UCSD-AML1 (cell line): ENCODE results near the gene SERTAD3.
A peak's percentile ranks its signal among the peaks of the same experiment; 100 is the strongest.
"Not testable (repeated sequence)": the region's sequence is repeated elsewhere in the genome, so short reads cannot be mapped to it uniquely, and the experiment has no call there.

Experiments
- DNase-seq: peaks from one replicate; lab custom pipeline; 2025; ENCODE audit not compliant: unreplicated experiment; lab: John Stamatoyannopoulos, UW

The SERTAD3 gene

GRCh38 chr19:40458597-40458974, 14.5 kb upstream of the SERTAD3 start:
- no peak for DNase-seq

DNA sequence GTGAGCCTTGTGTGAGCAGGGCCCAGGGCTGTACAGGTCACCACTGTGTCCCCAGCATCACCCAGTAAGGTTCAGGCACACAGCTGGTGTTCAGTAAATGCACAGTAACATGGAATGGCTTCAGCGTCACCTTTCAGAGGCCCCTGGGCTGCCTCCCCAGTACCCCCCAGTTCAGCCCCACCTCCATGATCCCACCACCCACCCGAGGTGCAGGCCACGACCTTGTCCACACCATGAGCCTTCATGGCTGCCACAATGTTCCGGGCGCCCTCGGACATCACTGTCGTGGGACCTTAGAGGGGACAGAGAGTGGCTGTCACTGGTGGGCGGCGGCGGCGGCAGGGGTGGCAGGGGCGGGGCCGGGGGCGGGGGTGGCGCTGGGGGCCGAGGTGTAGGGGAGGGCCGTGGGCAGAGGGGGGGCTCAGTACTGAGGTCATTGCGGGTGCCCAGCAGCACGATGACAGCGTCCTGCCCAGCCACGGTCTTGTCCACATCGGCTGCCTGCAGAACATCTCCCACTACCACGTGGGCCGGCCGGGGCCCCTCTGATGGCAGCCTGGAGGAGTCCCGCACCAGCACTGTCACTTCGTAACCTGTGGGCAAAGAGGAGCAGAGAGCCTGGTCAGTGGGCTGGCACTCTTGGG, 13.9 kb upstream of the SERTAD3 start:
- DNase-seq: no peak

- DNase-seq: no peak
These were observed 12.9 kb upstream of the SERTAD3 start for GRCh38 chr19:40457048-40457447.

DNA sequence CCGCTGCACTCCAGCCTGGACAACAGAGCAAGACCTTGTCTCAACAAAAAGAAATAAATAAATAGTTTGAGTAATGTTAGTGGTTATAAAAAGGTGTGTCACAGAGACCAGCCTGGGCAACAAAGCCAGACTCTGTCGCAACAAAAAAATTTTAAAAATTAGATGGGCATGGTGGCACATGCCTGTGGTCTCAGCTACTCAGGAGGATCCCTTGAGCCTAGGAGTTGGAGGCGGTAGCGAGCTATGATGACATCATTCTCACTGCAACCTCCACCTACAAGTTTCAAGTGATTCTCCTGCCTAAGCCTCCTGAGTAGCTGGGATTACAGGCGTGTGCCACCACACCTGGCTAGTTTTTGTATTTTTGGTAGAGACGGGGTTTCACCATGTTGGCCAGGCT, 9.8 kb upstream of the SERTAD3 start:
- not testable (repeated sequence) for DNase-seq

GRCh38 chr19:40453151-40453735, 9.1 kb upstream of the SERTAD3 start:
- no peak for DNase-seq

- no peak for DNase-seq
These were observed 7.9 kb upstream of the SERTAD3 start for GRCh38 chr19:40452016-40452415.

DNA sequence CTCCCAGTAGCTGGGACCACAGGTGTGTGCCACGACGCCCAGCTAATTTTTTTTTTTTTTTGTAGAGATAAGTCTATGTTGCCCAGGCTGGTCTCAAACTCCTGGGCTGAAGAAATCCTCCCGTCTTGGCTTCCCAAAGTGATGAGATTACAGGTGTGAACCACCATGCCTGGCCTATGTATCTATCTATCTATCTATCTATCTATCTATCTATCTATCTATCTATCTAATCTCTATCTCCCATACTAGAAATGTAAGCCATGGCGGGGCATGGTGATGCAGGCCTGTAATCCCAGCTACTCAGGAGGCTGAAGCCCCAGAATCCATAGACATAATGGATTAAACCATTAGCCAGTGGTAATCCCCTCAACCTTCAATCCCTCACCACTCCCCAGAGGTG, 6.5 kb upstream of the SERTAD3 start:
- DNase-seq: no peak

DNA sequence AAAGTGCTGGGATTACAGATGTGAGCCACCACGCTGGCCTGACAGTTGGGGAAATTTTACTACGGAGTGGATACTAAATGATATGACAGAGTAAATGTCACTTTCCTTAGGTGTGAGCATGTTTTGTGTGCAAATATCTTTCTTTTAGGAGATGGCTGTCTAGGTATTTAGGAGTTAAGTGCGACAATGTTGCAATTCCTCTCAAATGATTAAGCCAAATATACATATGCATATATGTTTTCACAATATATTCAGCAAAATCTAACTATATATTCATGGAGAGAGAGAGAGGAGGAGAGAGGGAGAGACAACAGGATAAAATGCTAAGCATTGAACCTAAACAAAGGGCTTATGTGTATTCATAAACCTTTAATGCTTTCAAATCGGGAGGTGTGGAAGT, 5.4 kb upstream of the SERTAD3 start:
- no peak for DNase-seq

GRCh38 chr19:40446263-40446784, 2.2 kb upstream of the SERTAD3 start:
- no peak for DNase-seq

- no peak for DNase-seq
These were observed 1.7 kb upstream of the SERTAD3 start for GRCh38 chr19:40445780-40446262.

GRCh38 chr19:40444825-40445312, 734 bp upstream of the SERTAD3 start:
- no peak for DNase-seq

GRCh38 chr19:40443131-40443999, 770 bp downstream of the SERTAD3 start:
- peak; percentile 100 for DNase-seq

DNA sequence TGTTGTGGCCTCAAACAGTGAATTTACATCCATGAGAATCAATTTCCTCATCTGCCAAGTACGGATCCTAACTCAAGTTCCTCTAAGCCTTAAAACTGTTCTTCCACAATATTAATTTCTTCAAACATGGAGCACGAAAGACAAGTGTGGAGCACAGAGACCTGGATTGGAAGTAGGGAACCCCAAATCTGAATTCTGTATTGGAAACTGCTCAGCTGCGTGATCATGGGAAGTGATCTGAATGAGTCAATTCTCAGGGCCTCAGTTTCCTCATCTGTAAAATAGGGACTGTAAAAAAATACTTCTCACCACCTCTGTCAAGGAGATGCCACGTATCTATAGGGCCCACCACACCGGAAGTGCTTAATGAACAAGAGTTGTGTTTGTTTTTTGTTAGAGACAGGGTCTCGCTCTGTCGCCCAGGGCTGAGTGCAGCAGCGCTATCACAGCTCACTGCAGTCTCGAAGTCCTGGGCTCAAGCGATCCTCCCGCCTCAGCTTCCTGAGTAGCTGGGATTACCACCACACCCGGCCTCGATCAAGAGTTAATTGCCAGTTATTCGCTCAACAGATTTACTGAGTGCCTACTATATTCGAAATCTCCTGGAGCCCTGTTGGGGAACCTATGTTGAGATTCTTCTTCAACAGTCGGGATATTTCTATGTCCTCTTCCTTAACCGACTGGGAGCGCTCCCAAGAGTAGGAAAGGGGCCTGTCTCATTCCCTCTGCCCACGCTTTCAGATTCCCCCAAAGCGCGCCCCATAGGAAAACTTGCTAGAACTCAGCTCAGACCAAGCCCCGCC, 1.6 kb downstream of the SERTAD3 start:
- no peak for DNase-seq

DNA sequence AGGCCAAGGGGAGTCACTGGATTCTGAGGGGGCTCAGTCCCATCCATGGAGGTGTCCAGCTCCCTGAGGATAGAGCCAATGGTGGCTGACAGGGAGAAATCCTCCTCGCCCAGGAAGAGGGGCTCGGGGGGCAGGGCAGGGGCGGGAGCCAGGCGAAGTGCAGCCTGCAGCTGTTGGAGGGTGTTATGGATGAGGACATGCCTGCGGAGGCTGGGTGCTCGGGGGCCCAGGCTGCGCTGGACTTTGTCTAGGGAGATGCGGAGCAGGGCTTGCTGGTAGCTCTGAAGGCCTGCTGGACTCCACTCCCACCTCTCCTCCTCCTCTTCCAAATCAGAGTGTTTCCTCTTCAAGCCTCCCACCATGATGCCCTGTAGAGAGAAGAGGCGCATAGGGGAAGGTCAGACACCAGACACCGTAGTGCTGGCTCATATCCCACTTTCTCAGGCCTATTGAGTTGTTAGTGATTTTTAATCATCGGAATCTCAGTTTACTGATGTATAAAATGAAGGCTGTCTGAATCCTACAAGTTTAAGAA, 2.3 kb downstream of the SERTAD3 start:
- no peak for DNase-seq

DNA sequence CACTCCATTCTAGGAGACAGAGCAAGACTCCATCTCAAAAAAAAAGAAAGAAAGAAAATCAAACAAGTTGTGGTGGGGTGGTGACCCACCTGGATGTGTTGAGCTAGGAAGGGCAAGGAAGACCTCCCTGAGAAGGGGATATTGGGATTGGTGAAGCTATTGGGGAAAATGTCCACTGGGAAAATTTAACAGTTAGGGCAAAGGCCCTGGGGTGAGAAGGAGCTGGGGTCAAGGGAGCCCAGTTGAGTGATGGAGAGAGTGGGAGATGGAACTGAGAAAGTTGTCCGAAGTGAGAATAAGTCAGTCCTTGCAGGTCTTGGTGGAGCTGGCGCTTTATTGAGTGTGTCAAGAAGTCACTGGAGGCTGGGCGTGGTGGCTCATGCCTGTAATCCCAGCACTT, 5.9 kb downstream of the SERTAD3 start:
- no peak for DNase-seq

GRCh38 chr19:40433391-40434216, 10.5 kb downstream of the SERTAD3 start:
- DNase-seq: peak; percentile 87

GRCh38 chr19:40432760-40433159, 11.4 kb downstream of the SERTAD3 start:
- DNase-seq: not testable (repeated sequence)

- DNase-seq: no peak
These were observed 12.4 kb downstream of the SERTAD3 start for GRCh38 chr19:40431698-40432097.

DNA sequence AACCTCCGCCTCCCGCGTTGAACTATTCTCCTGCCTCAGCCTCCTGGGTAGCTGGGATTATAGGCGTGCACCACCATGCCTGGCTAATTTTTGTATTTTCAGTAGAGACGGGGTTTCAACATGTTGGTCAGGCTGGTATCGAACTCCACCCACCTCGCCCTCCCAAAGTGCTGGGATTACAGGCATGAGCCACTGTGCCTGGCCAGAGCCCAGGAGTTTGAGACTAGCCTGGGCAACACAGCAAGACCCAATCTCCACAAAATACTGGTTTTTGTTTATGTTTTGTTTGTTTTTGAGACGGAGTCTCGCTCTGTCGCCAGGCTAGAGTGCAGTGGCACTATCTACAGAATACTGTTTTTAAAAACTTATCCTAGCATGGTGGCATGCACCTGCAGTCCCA, 13.9 kb downstream of the SERTAD3 start:
- not testable (repeated sequence) for DNase-seq

- not testable (repeated sequence) for DNase-seq
These were observed 15.9 kb downstream of the SERTAD3 start for GRCh38 chr19:40428197-40428596.
